Endothelial cell of umbilical vein (primary cell): ENCODE measurements around the gene DDI1. TPM values are rescaled to one million over a fixed set of nuclear protein-coding genes. Genes with fewer than 3 reads are reported as not detected.

Experiments used
- BruUV-seq: library from RNA; stranded (reverse); fragments of 400-500 nt; replicated peaks from 2 replicates; lab custom pipeline; 2021; lab: Mats Ljungman, UMichigan
- CTCF ChIA-PET: fragments of 300-600, 350-600 bp; sonication (Branson Sonifier 250); formaldehyde crosslinking; loops from one replicate; lab custom pipeline; 2021; ENCODE audit warnings: antibody characterized with exemption, inconsistent platforms; lab: Charles Lee
- POLR2A ChIA-PET: fragments of 300-600, 350-600 bp; sonication (Branson Sonifier 250); formaldehyde crosslinking; loops from one replicate; lab custom pipeline; 2021; ENCODE audit warnings: antibody characterized with exemption, inconsistent platforms; lab: Charles Lee
- DNase-seq: peaks from one replicate; pipeline ENCODE4 v3.0.0-alpha.2; 2011; ENCODE audit warnings: low read depth, low spot score
- FAIRE-seq: peaks from 2 replicates; lab custom pipeline; 2011; peaks lifted over from hg19 to GRCh38; lab: Jason Lieb, UNC
- H2AFZ ChIP-seq: 2 replicates; pipeline ENCODE4 v1.6.0; 2012; ENCODE audit warnings: low read depth, low read length, control low read depth, inconsistent platforms
- H3K27ac ChIP-seq: 2 replicates; pipeline ENCODE4 v1.5.1; 2011; ENCODE audit warnings: low read depth, mild to moderate bottlenecking, control low read depth, low read length, moderate library complexity; ENCODE audit not compliant: insufficient read depth
- H3K27me3 ChIP-seq, 2 experiments: 2 replicates each; pipeline versions ENCODE4 v1.6.0 to v1.6.1; 2011; ENCODE audit warnings: low read length in 2 of 2, mixed read lengths in 1 of 2; ENCODE audit not compliant: control insufficient read depth in 2 of 2, insufficient read depth in 2 of 2
- H3K36me3 ChIP-seq, 2 experiments: 2 replicates in 1 of 2; 3 replicates in 1 of 2; pipeline ENCODE4 v1.5.1; 2011; ENCODE audit warnings: low read length in 2 of 2, mild to moderate bottlenecking in 1 of 2, moderate library complexity in 1 of 2; ENCODE audit not compliant: control insufficient read depth in 2 of 2, insufficient read depth in 2 of 2; ENCODE audit errors: extremely low read depth in 1 of 2
- H3K4me1 ChIP-seq: 3 replicates; pipeline ENCODE4 v1.5.1; 2011; ENCODE audit warnings: mild to moderate bottlenecking, low read length; ENCODE audit not compliant: control insufficient read depth, insufficient read depth; ENCODE audit errors: extremely low read depth
- H3K4me2 ChIP-seq: 2 replicates; pipeline ENCODE4 v1.6.1; 2011; ENCODE audit warnings: low read length, control low read depth, mixed read lengths; ENCODE audit not compliant: insufficient read depth
- H3K4me3 ChIP-seq, 3 experiments: fragments of 200-600 bp in 1 of 3; sonication (generic), shearing (Covaris generic) in 1 of 3; replicated peaks in 1 of 3; 2 replicates each; pipeline ENCODE4 v1.5.1; 2011 to 2016; ENCODE audit warnings: control low read depth in 3 of 3, low read length in 3 of 3, mild to moderate bottlenecking in 2 of 3, inconsistent platforms in 1 of 3, low read depth in 1 of 3, moderate library complexity in 1 of 3; ENCODE audit not compliant: insufficient read depth in 1 of 3
- H3K79me2 ChIP-seq: 2 replicates; pipeline ENCODE4 v1.6.0; 2012; ENCODE audit warnings: low read length, inconsistent platforms; ENCODE audit not compliant: control insufficient read depth, insufficient read depth
- H3K9ac ChIP-seq: replicated peaks from 2 replicates; pipeline ENCODE3; 2011; ENCODE audit warnings: low read length, control low read depth; ENCODE audit not compliant: insufficient read depth; ENCODE audit errors: extremely low read depth
- H3K9me1 ChIP-seq: replicated peaks from 3 replicates; pipeline ENCODE4 v1.6.0; 2011; ENCODE audit warnings: mild to moderate bottlenecking, low read length; ENCODE audit not compliant: control insufficient read depth, insufficient read depth; ENCODE audit errors: extremely low read depth
- H3K9me3 ChIP-seq: replicated peaks from 2 replicates; pipeline ENCODE4 v1.5.1; 2012; ENCODE audit warnings: low read length, inconsistent platforms; ENCODE audit not compliant: control insufficient read depth, insufficient read depth
- H4K20me1 ChIP-seq: replicated peaks from 2 replicates; pipeline ENCODE3; 2011; ENCODE audit warnings: mild to moderate bottlenecking, low read length; ENCODE audit not compliant: control insufficient read depth, insufficient read depth; ENCODE audit errors: extremely low read depth
- EZH2 ChIP-seq: IDR thresholded peaks from 2 replicates; pipeline ENCODE4 v1.6.1; 2012; ENCODE audit warnings: borderline replicate concordance, low read depth, mild to moderate bottlenecking, moderate library complexity, low read length, inconsistent platforms; ENCODE audit not compliant: severe bottlenecking
- FOS ChIP-seq: IDR thresholded peaks from 2 replicates; pipeline ENCODE4 v1.6.1; 2011; ENCODE audit warnings: mild to moderate bottlenecking, low read length, moderate library complexity, borderline replicate concordance; ENCODE audit not compliant: insufficient read depth
- GATA2 ChIP-seq: IDR thresholded peaks from 2 replicates; pipeline ENCODE4 v1.7.0; 2011; ENCODE audit warnings: low read depth, mild to moderate bottlenecking, moderate library complexity, mixed read lengths, low read length; ENCODE audit not compliant: insufficient read length, insufficient read depth
- JUN ChIP-seq: IDR thresholded peaks from 2 replicates; pipeline ENCODE4 v1.6.1; 2011; ENCODE audit warnings: borderline replicate concordance, low read depth; ENCODE audit not compliant: insufficient read length, insufficient read depth
- MAX ChIP-seq: IDR thresholded peaks from 2 replicates; pipeline ENCODE4 v1.6.1; 2011; ENCODE audit not compliant: insufficient read depth, insufficient read length
- MYC ChIP-seq: IDR thresholded peaks from one replicate; pipeline ENCODE4 v1.6.1; 2011; ENCODE audit warnings: mild to moderate bottlenecking, low read depth, low read length
- POLR2AphosphoS5 ChIP-seq: IDR thresholded peaks from 2 replicates; pipeline ENCODE4 v1.6.1; 2012; ENCODE audit warnings: low read depth, mild to moderate bottlenecking, control low read depth, low read length, moderate library complexity; ENCODE audit not compliant: insufficient read depth
- dilution Hi-C: fragments of 300-500 bp; cut with MboI; formaldehyde crosslinking; loops from one replicate; pipeline ENCODE4 v1.15.0; 2019; ENCODE audit warnings: low sequenced_read_pairs; ENCODE audit not compliant: extremely low pct_ligation_motif_present
- intact Hi-C: fragments of 100-400 bp; cut with micrococcal nuclease; formaldehyde crosslinking; loops from one replicate; pipeline ENCODE4 v1.10.0; 2022
- polyA plus RNA-seq, 4 experiments: library from polyadenylated mRNA; depleted of rRNA in 3 of 4; stranded (reverse) in 3 of 4; unstranded in 1 of 4; fragments of >200 nt; gene quantifications; 2 replicates each; pipeline versions ENCODE4 v1.2.1 to v1.2.3, GENCODE V29; 2011 to 2012; ENCODE audit warnings: missing spikeins in 1 of 4
- total RNA-seq: library from RNA; stranded (reverse); gene quantifications from 2 replicates; pipeline ENCODE4 v1.2.3, GENCODE V29; 2021
- TF ChIP-seq, protein P1 (sequence below), 2 donors: IDR thresholded peaks; 1 replicate in 1 of 2; 2 replicates in 1 of 2; pipeline ENCODE4 v1.5.1; 2011; ENCODE audit warnings: low read length in 2 of 2, mild to moderate bottlenecking in 2 of 2, moderate library complexity in 2 of 2, control low read depth in 1 of 2, inconsistent platforms in 1 of 2, low read depth in 1 of 2; ENCODE audit not compliant: insufficient read depth in 1 of 2; ENCODE audit errors: extremely low read depth in 1 of 2

DDI1 gene
- total and polyA plus RNA-seq, 2 donors (not counting 3 experiments of a cell fraction or from before 2014, with no cell fraction given): not detected

DNA sequence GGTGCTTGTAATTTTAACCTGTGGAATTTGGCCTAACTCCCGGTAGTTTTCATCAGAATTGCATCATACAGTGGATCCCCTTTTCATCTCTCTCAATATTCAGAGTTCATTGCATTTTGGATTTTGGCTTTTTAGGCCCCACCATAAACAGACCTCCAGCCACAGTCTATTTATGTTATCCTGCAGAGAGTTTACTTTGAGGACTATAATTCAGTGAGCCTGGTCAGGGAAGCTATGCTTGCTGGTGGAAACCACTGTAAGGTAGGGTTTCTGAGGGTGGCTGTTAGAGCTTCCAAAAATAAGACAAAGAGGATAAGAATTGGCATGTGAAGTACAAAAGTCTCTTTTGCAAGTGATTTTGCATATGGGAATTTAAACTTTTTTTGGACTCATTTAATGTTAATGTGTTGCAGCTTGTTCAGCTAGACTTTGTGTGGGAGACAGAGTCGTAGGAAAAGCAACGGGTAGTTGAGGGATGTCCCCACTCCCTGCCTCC is 34.8 kb upstream of the DDI1 start:
- Histone ChIP-seq H3K79me2 (no peaks in the 10 kb centered on the region), H2AFZ (no peak overlapping the region), H3K36me3 (no peaks in the 10 kb centered on the region), H3K27ac (no peak overlapping the region), H3K4me2 (no peak overlapping the region), H3K9me1 (no peaks in the 10 kb centered on the region), H3K9me3 (no peaks in the 10 kb centered on the region), H3K4me1 (no peaks in the 10 kb centered on the region), H4K20me1 (no peaks in the 10 kb centered on the region), H3K27me3 (no peaks in the 10 kb centered on the region), H3K9ac (no peak overlapping the region), H3K4me3 (no peak overlapping the region)
- intact Hi-C loops (no loop called here), dilution Hi-C loops (no loop called here)
- TF ChIP-seq EZH2 (no peak), MAX (no peak), JUN (no peak), POLR2AphosphoS5 (no peak), GATA2 (no peak), FOS (no peak), MYC (no peak)
- TF ChIP-seq, protein P1, sequence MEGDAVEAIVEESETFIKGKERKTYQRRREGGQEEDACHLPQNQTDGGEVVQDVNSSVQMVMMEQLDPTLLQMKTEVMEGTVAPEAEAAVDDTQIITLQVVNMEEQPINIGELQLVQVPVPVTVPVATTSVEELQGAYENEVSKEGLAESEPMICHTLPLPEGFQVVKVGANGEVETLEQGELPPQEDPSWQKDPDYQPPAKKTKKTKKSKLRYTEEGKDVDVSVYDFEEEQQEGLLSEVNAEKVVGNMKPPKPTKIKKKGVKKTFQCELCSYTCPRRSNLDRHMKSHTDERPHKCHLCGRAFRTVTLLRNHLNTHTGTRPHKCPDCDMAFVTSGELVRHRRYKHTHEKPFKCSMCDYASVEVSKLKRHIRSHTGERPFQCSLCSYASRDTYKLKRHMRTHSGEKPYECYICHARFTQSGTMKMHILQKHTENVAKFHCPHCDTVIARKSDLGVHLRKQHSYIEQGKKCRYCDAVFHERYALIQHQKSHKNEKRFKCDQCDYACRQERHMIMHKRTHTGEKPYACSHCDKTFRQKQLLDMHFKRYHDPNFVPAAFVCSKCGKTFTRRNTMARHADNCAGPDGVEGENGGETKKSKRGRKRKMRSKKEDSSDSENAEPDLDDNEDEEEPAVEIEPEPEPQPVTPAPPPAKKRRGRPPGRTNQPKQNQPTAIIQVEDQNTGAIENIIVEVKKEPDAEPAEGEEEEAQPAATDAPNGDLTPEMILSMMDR (IDR thresholded peaks at IDR 0.05; ENCODE audit: extremely low read depth in 1 of 2, insufficient read depth in 1 of 2, low read depth in 1 of 2, low read length in 2 of 2): no peak
- POLR2A ChIA-PET: no interaction called here
- BruUV-seq: no TSS peak
- CTCF ChIA-PET: interaction anchor here (1.3 kb wide), 1 partner anchor 22 kb away, joined by 3 read pairs; no protein-coding TSS in a partner anchor
- DNase-seq (no peak), FAIRE-seq (no peak)
